Anterior cingulate cortex (tissue), 58 donors: ENCODE results near the gene LIPC.

ENCODE experiments used
- DNase-seq, 58 donors: peaks; one replicate each; lab custom pipeline; 2025; lab: John Stamatoyannopoulos, UW

The LIPC gene

DNA sequence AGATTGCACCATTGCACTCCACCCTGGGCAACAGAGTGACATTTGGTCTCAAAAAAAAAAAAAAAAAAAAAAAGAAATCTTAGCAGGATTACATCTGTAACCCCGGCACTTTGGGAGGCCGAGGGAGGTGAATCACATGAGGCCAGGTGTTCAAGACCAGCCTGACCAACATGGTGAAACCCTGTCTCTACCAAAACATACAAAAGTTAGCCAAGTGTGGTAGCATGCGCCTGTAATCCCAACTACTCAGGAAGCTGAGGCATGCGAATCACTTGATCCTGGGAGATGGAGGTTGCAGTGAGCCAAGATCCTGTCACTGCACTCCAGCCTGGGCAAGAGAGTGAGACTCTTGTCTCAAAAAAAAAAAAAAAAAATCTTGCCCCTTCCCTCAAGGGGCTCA, 40.4 kb downstream of the LIPC start:
- no peak for DNase-seq

DNA sequence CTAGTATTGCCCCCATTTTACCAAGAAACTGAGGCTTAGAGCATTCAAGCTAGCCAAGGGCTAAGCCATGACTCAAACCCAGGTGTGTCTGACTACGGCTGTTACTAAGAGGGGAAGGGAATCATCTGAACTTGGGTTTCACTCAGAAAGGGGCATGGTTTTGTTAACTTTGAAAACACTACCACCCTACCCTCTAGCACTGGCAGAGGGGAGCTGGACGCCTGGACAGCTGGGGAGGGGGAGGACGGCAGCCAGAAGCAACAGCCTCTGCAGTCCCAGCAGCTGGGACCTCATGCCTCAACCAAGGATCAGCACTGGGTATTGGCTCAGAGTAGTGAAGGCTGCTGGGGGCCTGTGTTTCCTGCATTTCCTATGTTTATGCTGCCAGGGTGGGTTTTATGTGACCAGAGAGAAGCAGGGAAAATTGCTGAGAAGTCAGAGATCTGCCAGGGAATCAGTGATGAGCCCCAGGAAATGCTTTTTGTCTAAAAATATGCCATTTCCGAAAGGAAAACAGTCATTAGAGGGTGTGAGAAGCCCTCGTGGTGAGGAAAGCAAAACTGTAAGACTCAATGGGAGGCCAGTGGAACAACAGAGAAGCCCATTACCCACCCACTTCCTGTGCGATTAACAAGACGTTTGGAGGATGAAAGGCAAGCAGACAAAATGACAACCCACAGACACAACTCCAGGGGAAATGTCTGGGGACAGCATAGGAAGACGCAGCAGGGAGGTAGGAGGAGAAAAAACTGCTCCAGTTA, 41.2 kb downstream of the LIPC start:
- DNase-seq, result no peak

GRCh38 chr15:58473724-58474123, 41.9 kb downstream of the LIPC start:
- no peak for DNase-seq

GRCh38 chr15:58474741-58475323, 43.0 kb downstream of the LIPC start:
- DNase-seq, result peak in 1 of 58 donors; percentile 4

- peak in 23 of 58 donors; percentile 6 to 61 (median 19) for DNase-seq
Measured at GRCh38 chr15:58475573-58476524, 44.1 kb downstream of the LIPC start.

DNA sequence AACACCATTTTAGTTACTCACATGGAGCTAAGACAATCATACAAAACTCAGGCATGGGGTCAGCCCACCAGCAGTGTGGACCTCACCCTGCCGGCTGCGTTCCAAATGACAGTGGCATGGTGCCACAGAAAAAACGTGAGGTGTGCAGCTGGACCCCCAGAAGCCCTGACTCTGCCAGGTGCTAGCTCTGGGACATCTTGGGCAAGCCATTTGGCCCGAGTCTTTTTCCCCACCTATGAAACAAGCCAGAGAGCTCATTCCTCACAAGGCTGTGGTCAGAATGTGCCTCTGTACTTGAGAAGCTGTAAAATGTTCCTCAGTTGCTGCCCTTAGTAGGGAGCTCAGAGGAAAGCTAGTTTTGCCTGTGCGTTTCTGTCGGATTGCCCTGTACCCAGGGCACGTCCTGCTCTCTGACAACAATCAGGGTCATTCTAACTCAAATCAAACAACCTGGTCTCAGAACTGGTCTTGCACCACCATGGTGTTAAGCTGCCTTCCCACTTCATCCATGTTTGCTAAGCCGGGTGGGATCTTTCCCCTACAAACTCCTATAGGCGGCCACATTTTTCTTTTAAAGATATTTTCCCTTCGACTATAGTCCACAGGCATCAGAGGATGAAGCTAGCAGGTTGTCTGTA, 44.9 kb downstream of the LIPC start:
- DNase-seq, result no peak

GRCh38 chr15:58477170-58477569, 45.4 kb downstream of the LIPC start:
- DNase-seq, result peak in 5 of 58 donors; percentile 6 to 19 (median 10)

- no peak for DNase-seq
Measured at GRCh38 chr15:58478035-58478434, 46.2 kb downstream of the LIPC start.

DNA sequence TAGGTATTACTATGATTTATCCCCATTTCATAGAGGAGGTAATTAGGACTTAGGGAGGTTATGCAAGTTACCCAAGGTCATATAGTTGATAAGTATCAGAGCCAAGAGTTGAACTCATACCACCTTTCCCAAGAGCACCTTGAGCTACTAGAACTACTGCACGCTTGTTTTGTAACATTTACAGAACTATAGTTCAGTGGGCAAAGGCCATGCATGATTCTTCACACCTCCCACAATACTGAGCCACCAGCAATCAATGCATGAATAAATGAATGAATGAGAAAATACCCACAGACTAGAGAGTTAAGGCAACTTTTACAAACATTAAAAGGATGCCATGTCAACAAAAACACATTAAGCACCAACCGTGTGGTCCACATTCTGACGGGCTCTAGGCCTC, 46.8 kb downstream of the LIPC start:
- no peak for DNase-seq

GRCh38 chr15:58479941-58480340, 48.1 kb downstream of the LIPC start:
- no peak for DNase-seq

DNA sequence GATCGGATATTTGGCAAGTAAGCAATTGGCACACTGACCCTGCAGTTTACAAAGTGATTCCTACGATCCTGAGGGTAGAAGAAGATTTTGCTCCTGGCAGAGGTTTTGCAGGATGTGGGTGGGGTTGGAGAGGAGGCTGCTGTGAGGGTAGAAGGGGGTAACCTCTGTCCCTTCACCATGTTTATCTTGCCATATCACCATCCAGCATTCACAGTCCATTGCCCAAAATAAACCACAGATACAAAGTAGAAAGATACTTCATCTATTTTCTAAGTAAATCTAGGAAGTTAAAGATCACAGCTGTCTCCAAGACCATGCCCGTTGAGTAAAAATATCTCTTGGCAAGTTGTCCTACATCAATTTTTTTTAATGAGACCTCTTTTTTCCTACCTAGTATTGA, 51.6 kb downstream of the LIPC start:
- DNase-seq, result no peak

DNA sequence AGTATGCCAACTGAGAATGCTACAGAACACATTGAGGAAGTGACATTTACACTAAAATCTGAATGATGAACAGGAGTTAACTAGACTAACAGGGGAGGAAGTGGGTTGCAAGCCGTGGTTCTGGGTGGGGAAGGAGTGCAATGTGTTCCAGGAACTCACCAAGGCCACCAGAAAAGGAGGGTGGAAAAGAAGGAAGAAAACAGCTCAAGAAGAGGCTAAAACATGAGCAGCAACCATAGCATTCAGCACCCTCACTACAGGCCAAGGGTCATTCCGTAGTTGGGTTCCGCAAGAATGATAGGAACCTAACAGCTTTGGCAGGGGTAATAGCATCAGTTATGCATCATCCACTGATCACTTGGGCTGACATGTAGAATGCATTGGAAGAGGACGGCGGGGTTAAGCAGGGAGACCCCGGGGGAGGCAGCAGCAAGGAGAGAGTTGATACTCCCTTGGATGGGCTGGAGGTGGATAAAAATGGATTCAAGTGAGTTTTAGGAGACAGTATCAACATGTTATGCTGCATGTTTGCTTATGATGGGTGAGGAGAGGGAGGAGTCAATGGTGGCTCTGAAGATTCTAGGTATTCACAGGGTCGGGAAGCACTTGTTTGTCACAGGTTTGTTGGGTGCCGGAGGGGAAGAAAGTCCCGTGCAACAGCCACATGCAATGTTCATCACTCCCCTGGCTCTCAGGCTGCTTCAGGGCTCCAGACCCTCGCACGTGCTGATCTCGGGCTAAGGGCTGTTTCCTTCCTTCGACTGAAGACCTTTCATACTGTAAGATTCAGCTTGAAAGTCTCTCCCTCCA, 53.2 kb downstream of the LIPC start:
- peak in 1 of 58 donors; percentile 20 for DNase-seq

GRCh38 chr15:58486062-58486461, 54.3 kb downstream of the LIPC start:
- no peak for DNase-seq

GRCh38 chr15:58486564-58486963, 54.8 kb downstream of the LIPC start:
- no peak for DNase-seq

GRCh38 chr15:58487041-58487723, 55.4 kb downstream of the LIPC start:
- DNase-seq, result no peak

GRCh38 chr15:58487724-58488120, 55.9 kb downstream of the LIPC start:
- no peak for DNase-seq

- DNase-seq, result no peak
Measured at GRCh38 chr15:58489289-58490085, 57.7 kb downstream of the LIPC start.
